Ovary (tissue), 3 donors: ENCODE results near the gene ADARB2.

Experiments
- POLR2A ChIP-seq: fragments of 450-650 bp; IDR thresholded peaks from one replicate; pipeline ENCODE4 v1.6.1; 2017; ENCODE audit warnings: antibody characterized with exemption, mild to moderate bottlenecking, moderate library complexity
- TF ChIP-seq, protein P1 (sequence below), 3 donors: fragments of 450-650 bp in 2 of 3; fragments of 200-600 bp in 1 of 3; IDR thresholded peaks; one replicate each; pipeline versions ENCODE4 v1.5.1 to v1.8.0; 2016 to 2022; ENCODE audit warnings: antibody characterized with exemption in 3 of 3, mild to moderate bottlenecking in 1 of 3
- donor health status: DM: no; HTN: no; CAD: no.

DNA sequence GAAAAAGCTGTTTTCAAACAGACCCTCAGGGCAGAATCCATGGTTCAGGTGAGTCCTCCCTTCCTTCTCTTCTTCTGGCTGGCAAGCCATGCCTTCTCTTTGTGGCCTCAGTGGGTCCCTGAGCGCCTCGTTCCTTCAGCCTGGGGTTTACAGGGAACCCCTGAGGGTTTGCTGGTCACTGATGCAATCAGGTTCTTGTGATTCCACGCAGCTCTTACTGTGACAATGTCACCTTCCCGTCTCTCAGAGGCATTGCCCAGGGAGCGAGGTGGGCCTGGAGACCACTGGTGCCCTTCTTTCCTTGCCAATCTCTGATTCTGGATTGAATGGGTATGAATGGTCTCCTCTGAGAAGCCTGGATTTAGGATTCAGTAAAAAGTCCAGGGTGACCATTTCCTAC is 132.2 kb downstream of the ADARB2 start:
- TF ChIP-seq, protein P1, sequence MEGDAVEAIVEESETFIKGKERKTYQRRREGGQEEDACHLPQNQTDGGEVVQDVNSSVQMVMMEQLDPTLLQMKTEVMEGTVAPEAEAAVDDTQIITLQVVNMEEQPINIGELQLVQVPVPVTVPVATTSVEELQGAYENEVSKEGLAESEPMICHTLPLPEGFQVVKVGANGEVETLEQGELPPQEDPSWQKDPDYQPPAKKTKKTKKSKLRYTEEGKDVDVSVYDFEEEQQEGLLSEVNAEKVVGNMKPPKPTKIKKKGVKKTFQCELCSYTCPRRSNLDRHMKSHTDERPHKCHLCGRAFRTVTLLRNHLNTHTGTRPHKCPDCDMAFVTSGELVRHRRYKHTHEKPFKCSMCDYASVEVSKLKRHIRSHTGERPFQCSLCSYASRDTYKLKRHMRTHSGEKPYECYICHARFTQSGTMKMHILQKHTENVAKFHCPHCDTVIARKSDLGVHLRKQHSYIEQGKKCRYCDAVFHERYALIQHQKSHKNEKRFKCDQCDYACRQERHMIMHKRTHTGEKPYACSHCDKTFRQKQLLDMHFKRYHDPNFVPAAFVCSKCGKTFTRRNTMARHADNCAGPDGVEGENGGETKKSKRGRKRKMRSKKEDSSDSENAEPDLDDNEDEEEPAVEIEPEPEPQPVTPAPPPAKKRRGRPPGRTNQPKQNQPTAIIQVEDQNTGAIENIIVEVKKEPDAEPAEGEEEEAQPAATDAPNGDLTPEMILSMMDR (IDR thresholded peaks at IDR 0.05) = no peak
- no peak for TF ChIP-seq POLR2A
